ENCODE measurements around the gene ICAM3. TPM values are rescaled to one million over a fixed set of nuclear protein-coding genes. Genes with fewer than 3 reads are reported as not detected.

Gene ICAM3
- total RNA-seq, 1 experiment from 2014 or later = 8.3 TPM

DNA sequence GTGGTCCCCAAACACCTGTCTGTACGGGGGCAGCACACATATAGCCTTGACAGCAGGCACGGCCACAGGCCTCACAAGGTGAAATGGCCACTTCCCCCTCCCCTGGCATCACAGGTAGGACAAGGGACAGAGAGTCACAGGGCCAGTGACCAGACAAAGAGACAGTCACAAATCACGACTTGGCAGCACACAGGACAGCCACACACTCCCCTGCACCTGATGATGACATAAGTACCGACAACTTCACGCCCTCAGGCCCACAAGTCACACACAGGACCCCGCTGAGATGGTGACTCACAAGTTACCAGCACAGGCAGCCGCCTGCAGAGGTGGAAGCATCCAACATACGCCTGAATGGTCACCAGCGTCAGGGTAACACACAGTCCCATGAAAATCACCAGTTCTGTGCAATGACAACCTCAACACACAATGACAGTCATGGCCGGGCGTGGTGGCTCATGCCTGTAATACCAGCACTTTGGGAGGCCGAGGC lies 24.4 kb upstream of the ICAM3 start:
- Histone ChIP-seq H2AFZ (ENCODE audit: low read depth, low read length, poor library complexity, severe bottlenecking) (no peak overlapping the region), H3K9ac (ENCODE audit: low read length) (no peak overlapping the region), H4K20me1 (ENCODE audit: insufficient read depth) (no peaks in the 10 kb centered on the region), H3K4me3 (replicated peaks in 1 of 2; ENCODE audit: low read depth in 1 of 2, low read length in 2 of 2) (no peak overlapping the region), H3K79me2 (ENCODE audit: insufficient read depth, low read length) (no peaks in the 10 kb centered on the region), H3K27me3 (ENCODE audit: insufficient read depth, low read length) (no peaks in the 10 kb centered on the region), H3K4me1 (ENCODE audit: control insufficient read depth in 1 of 2, insufficient read depth in 2 of 2, low read length in 2 of 2) (no peaks in the 10 kb centered on the region), H3K9me3 (ENCODE audit: control insufficient read depth in 1 of 2, insufficient read depth in 1 of 2, low read depth in 1 of 2, low read length in 2 of 2) (peaks cover 0 to 3% of the 10 kb centered on the region in 2 experiments; a peak in 1 of 4 replicates), H3K9me2 (ENCODE audit: insufficient read depth) (no peaks in the 10 kb centered on the region), H3K4me2 (ENCODE audit: low read length) (no peak overlapping the region), H3K36me3 (ENCODE audit: control insufficient read depth in 1 of 2, insufficient read depth in 2 of 2, low read length in 2 of 2) (peaks cover 13 to 15% of the 10 kb centered on the region in 2 experiments; a peak in 3 of 4 replicates), H3K27ac (ENCODE audit: low read depth, low read length) (no peak overlapping the region)
- BruUV-seq (replicated peaks) = no TSS peak
- ChIA-PET CTCF (no interaction called here), RAD21 (ENCODE audit: low non-redundant PET in 1 of 2, low total read pairs in 2 of 2, uncharacterized antibody in 2 of 2, unreplicated experiment in 2 of 2) (no interaction called here), POLR2A (no interaction called here)
- DNase-seq (ENCODE audit: low read depth, low spot score) = no peak
- intact Hi-C loops (cut with micrococcal nuclease) = no loop called here
- TF ChIP-seq POLR2A (IDR thresholded peaks at IDR 0.05; ENCODE audit: borderline replicate concordance, extremely low read depth, insufficient read depth, insufficient read length) = no peak
- no peak for TF ChIP-seq POLR2AphosphoS5 (IDR thresholded peaks at IDR 0.05; ENCODE audit: low read depth, low read length)
- TF ChIP-seq CEBPB (IDR thresholded peaks at IDR 0.05; ENCODE audit: low read depth) = no peak
- no peak for TF ChIP-seq EZH2phosphoT487 (IDR thresholded peaks at IDR 0.05; ENCODE audit: borderline replicate concordance)
- TF ChIP-seq SIN3A (IDR thresholded peaks at IDR 0.05; ENCODE audit: low read depth) = no peak
- no peak for TF ChIP-seq ZNF274 (IDR thresholded peaks at IDR 0.05; ENCODE audit: low read depth, low read length)
- TF ChIP-seq FOSL1 (IDR thresholded peaks at IDR 0.05; ENCODE audit: low read depth) = no peak
- no peak for TF ChIP-seq ZFX (IDR thresholded peaks at IDR 0.05)
- no peak for TF ChIP-seq RAD21 (IDR thresholded peaks at IDR 0.05; ENCODE audit: low read depth)
- no peak for TF ChIP-seq ZBTB33 (IDR thresholded peaks at IDR 0.05; ENCODE audit: extremely low read depth, insufficient replicate concordance, low read length)
- TF ChIP-seq, protein P1, sequence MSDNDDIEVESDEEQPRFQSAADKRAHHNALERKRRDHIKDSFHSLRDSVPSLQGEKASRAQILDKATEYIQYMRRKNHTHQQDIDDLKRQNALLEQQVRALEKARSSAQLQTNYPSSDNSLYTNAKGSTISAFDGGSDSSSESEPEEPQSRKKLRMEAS (IDR thresholded peaks at IDR 0.05) = no peak
- TF ChIP-seq CBX3 (IDR thresholded peaks at IDR 0.05; ENCODE audit: low read depth) = no peak
- no peak for TF ChIP-seq SRF (IDR thresholded peaks at IDR 0.05; ENCODE audit: low read depth)
- peak; percentile 47 for ATAC-seq
